GM12878 (cell line): Measurements from ENCODE around the gene STARD8.

Experiments used
- CTCF ChIP-seq, 3 experiments: IDR thresholded peaks in 2 of 3; conservative IDR thresholded peaks in 1 of 3; 2 replicates each; pipeline ENCODE4 v1.5.1; 2011; ENCODE audit warnings: low read depth in 3 of 3, low read length in 3 of 3, mild to moderate bottlenecking in 3 of 3, control low read depth in 2 of 3, moderate library complexity in 2 of 3, inconsistent platforms in 1 of 3, mixed read lengths in 1 of 3; ENCODE audit not compliant: control insufficient read depth in 2 of 3, insufficient read depth in 1 of 3; ENCODE audit errors: extremely low read depth in 1 of 3
- KAT2A ChIP-seq: conservative IDR thresholded peaks from 2 replicates; pipeline ENCODE4 v1.6.1; 2011; ENCODE audit warnings: low read depth, low read length; ENCODE audit not compliant: control insufficient read depth
- RAD21 ChIP-seq: IDR thresholded peaks from 2 replicates; pipeline ENCODE4 v1.6.1; 2011; ENCODE audit warnings: mild to moderate bottlenecking, low read depth, low read length, moderate library complexity; ENCODE audit not compliant: insufficient read depth
- SUZ12 ChIP-seq: fragments of 200-600 bp; sonication (generic); IDR thresholded peaks from one replicate; pipeline ENCODE4 v1.6.1; 2018; ENCODE audit warnings: antibody characterized with exemption, mild to moderate bottlenecking; ENCODE audit not compliant: unreplicated experiment
- TBL1XR1 ChIP-seq: IDR thresholded peaks from 2 replicates; pipeline ENCODE4 v1.6.1; 2012; ENCODE audit warnings: low read depth, low read length, improper control_type of control experiment

GRCh38 chrX:68748030-68748429, 100.6 kb downstream of the STARD8 start:
- TF ChIP-seq TBL1XR1 (no peak), RAD21 (no peak), SUZ12 (no peak), KAT2A (no peak), CTCF (IDR thresholded peaks at IDR 0.05 in 2 of 3, conservative IDR thresholded peaks at IDR 0.05 in 1 of 3; ENCODE audit: control insufficient read depth in 2 of 3, extremely low read depth in 1 of 3, insufficient read depth in 1 of 3, low read depth in 3 of 3, low read length in 3 of 3) (no peak)
